HG02759 (cell line): ENCODE measurements around the gene GUSB.
"Not testable (repeated sequence)": the region's sequence is repeated elsewhere in the genome, so short reads cannot be mapped to it uniquely, and the experiment has no call there.

Experiments
- ATAC-seq: cut with Tn5 transposase; IDR thresholded peaks from one replicate; pipeline ENCODE4 v1.9.1; 2021; ENCODE audit warnings: mild to moderate bottlenecking, moderate library complexity; ENCODE audit not compliant: unreplicated experiment

The GUSB gene

GRCh38 chr7:65975814-65976445 lies 6.1 kb downstream of the GUSB start:
- ATAC-seq = no peak

DNA sequence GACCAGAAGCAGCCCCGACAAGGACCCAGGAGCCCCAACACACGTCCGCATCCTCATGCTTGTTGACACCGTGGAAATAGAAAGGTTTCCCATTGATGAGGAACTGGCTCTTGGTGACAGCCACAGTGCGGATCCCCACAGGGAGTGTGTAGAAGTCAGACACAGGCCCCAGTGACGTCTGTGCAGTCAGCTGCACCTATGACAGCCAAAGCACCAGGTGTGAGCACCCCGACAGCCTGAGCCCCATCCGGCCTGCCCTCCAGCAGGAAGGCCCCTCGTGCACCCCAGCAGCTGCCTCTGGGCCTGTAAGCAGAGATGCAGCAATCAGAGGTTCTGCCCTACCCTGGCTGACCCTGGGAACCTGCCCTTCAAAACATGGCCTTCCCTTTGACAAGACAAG lies 7.1 kb downstream of the GUSB start:
- ATAC-seq = no peak

GRCh38 chr7:65974191-65974801 lies 7.7 kb downstream of the GUSB start:
- no peak for ATAC-seq

DNA sequence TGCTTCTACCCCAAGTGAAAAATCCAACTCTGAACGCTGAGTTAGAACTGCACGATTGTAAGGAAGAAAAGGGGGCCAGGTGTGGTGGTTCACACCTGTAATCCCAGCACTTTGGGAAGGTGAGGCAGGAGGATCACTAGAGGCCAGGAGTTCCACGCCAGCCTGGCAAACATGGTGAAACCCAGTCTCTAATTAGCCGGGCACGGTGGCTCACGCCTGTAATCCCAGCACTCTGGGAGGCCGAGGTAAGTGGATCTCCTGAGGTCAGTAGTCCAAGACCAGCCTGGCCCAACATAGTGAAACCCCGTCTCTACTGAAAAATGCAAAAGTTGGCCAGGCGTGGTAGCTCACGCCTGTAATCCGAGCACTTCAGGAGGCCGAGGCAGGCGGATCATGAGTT lies 9.0 kb downstream of the GUSB start:
- no peak for ATAC-seq

DNA sequence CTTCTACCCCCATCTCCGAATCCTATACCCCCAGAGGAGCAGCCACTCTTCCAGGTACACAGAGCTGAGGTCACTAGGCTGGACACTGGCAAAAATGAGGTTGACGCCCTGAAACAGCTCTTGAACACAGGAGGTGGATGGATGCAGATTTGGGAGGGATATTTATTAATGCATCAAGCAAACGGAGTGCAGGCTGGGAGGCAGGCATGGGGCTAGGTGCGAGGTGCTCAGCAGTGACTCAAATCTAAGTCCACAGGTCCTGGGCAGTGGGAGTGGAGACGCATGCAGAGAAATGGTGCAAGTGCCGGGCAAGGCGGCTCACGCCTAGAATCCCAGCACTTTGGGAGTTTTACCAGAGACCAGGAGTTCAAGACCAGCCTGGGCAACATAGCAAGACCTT lies 11.0 kb downstream of the GUSB start:
- no peak for ATAC-seq

GRCh38 chr7:65968256-65969185 lies 13.5 kb downstream of the GUSB start:
- ATAC-seq = no peak

GRCh38 chr7:65967361-65968155 lies 14.5 kb downstream of the GUSB start:
- ATAC-seq = no peak

GRCh38 chr7:65966146-65966545 lies 15.9 kb downstream of the GUSB start:
- no peak for ATAC-seq

GRCh38 chr7:65964671-65965070 lies 17.3 kb downstream of the GUSB start:
- not testable (repeated sequence) for ATAC-seq

DNA sequence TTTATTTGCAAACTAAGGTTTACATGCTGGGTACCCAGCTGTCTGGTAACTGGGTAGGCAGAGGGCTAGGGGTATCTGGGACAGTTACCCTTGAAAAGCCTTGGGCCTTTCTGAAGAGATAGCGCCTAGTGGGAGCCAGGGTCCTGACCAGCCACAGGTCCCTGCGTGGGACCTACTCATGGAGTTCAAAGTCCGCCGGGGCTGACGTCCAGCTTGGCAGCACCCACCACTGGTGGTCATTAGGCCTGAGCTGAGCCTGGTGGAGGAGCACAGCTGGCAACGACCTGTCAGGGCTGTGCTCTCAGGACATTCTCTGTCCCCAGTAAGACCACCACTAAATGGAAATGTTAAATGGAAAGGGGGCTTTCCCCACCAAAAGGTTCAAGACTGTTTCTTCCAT lies 20.0 kb downstream of the GUSB start:
- no peak for ATAC-seq

- ATAC-seq = no peak
These were observed 21.5 kb downstream of the GUSB start for GRCh38 chr7:65960351-65961074.

DNA sequence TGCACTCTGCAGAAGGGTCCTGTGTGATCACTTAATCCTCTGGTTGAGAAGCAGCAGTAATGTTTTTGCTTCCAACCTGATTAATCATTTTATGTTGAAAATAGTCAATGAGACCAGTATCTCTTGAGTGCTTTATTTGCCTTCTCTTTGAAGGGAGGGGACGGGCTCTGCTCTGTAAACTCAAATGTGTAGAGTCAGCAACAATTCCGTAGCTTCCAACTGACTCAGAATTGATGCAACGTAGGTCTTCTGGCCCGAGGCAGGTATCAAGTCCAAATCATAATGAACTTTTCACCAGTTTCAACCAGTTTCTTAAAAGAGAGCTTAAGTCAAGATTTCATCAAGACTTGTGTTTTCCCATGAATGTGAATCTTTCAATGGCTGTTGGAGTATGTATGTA lies 26.3 kb downstream of the GUSB start:
- ATAC-seq = no peak

- no peak for ATAC-seq
These were observed 28.0 kb downstream of the GUSB start for GRCh38 chr7:65953890-65954450.

- ATAC-seq = no peak
These were observed 28.9 kb downstream of the GUSB start for GRCh38 chr7:65953001-65953720.

DNA sequence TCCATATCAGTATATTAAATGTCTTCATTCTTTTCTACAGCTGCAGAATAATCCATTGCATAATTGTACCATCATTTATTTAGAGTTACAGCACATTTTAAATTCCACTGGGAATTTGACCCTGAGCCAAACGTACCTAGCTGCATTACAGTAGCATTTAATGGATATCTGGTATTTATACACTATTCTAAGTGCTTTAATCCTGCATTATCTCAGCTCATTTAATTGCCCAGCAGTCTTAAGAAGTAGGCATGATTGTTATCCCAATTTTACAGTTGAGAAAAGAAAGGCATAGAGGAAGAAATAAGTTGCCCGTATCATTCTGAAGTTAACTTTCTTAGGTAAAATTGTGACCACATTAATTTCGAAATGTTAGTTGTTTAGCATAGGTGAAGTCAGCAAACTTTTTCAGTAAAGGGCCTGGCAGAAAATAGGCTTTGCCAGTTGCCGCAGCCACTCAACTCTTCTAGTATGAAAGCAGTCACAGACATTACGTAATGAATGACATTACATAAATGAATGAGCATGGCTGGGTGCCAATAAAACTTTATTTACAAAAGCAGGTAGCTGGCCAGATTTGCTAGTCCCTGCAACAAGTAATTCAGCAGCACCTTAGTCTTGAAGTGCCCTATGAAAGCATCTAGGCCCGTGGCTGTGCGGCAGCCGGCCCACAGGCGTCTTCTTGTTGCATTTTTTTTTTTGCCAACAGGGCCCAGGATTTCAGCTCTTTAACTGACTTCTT lies 30.0 kb downstream of the GUSB start:
- ATAC-seq = no peak

DNA sequence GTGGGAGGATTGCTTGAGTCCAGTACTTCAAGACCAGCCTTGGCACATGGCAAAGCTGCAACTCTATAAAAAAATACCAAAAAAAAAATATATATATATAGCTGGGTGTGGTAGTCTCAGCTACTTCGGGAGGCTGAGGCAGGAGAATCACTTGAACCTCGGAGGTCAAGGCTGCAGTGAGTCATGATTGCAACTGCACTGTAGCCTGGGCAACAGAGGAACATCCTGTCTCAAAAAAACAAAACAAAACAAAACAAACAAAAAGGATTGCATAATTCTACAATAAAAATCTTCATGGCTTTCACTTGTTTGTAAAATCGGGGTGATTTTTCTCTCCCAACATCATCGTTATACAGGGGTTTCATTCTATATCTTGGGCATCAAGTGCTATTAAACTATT lies 35.1 kb downstream of the GUSB start:
- no peak for ATAC-seq

GRCh38 chr7:65945787-65946186 lies 36.2 kb downstream of the GUSB start:
- not testable (repeated sequence) for ATAC-seq

DNA sequence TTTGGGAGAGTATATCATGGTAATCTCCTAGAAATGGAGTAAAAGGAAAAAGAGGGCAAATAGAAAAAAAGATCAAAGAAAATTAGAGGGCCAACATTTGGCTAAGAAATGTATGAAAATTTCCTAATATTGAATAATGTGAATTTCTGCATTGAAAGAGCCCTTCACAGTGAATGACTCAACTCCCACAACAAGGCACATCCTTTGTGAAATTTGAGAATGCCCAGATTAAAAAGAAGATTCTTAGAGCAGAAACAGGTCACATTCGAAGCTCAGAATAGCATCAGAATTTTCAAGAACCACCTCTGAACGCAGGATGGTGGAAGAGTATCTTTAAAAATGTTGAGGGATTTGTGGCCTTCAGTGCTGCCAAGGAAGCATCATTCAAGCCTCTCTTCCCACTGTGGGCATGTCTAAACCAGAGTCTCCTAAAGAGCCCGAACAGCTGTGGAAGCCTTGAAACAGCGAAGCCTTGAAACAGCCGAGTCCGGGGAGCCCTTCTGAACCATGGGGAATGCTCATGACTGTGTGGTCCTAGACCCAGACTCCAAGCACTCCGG lies 43.6 kb downstream of the GUSB start:
- ATAC-seq = no peak
